NCI-H1105 treated with DMSO at 0.1 percent for 48 hours (cell line): ENCODE data around the gene SLC25A53.

Experiments used
- DNase-seq: peaks from one replicate; lab custom pipeline; 2025; lab: John Stamatoyannopoulos, UW

Gene SLC25A53, protein sequence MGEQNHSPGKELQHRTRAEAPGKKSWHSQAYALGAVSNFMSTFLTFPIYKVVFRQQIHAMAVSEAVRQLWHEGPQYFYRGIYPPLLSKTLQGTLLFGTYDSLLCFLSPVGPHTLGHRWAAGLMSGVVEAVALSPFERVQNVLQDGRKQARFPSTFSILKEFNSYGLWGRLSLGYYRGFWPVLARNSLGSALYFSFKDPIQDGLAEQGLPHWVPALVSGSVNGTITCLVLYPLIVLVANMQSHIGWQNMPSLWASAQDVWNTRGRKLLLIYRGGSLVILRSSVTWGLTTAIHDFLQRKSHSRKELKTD

GRCh38 chrX:104156630-104157529, at the start of gene SLC25A53:
Gene SLC25A53, minus strand, starts transcription at chrX:104157009. Its CDS starts 51,752 bp downstream, at chrX:104105257.
- peak; percentile 82 for DNase-seq

GRCh38 chrX:104205548-104205947, 48.7 kb upstream of the SLC25A53 start:
- DNase-seq, result no peak

DNA sequence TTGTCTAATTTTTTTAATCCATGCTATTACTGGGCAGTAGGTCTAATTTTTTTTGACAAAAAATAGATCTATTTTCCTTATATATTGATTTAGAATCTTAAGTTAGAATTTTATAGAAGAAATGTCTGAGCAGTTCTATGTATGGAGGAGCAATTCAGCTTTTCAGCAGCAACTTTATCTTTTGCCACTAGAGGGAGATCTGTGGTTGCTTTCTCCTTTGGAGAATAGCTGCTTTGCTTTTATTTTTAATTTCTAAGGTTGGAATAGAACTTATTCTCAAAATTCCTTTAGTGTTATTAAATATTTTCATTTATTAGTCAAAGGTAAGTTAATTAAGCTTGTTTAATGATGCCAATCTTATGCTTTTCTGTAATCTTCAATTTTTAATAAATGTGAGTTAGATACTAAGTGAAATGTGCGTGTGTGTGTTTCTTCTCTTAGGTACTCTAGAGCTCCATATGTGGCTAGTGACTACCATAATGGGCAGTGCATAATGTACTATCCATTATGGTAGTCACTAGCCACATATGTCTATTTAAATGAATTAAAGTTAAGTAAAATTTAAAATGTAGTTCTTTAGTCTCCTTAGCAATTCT, 38.8 kb upstream of the SLC25A53 start:
- DNase-seq, result peak; percentile 15

DNA sequence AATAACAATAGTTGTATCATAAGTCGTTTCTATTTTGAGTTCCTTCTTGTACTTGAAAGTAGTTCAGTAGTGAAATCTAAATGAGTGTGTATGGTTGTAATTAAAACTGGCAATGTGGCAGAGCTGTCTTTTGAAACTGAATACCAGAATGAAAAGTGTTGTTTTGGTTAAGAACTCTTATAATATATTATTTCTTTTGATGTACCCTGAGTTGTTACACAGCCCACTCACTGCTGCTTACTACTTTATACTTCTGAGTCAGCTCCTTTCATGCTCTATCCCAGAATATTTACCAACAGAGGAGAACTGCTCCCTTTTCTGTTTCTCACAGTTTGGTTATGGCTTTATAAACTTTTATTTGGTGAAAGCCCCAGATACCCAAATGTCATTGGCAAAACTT, 38.2 kb upstream of the SLC25A53 start:
- no peak for DNase-seq

DNA sequence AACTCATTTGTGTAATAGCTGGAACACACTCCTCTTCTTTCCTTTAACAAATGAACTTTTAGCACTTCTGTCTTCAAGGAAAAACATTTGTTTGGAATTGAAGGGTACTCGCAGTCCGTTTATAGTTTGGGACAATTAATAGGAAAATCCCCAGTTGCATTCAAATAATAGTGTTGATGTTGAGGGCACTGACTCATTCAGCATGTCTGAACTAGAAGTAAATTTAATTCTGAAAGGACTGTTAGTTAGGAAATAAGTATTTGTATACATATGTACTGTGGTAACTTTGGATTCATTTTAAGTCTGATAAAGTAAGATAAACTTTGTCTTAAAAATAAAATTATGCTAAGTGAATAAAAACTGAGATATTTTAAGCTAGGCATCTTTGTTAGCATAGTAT, 36.7 kb upstream of the SLC25A53 start:
- no peak for DNase-seq

GRCh38 chrX:104189837-104190236, 33.0 kb upstream of the SLC25A53 start:
- DNase-seq, result no peak

- no peak for DNase-seq
These were observed 31.1 kb upstream of the SLC25A53 start for GRCh38 chrX:104187931-104188330.

DNA sequence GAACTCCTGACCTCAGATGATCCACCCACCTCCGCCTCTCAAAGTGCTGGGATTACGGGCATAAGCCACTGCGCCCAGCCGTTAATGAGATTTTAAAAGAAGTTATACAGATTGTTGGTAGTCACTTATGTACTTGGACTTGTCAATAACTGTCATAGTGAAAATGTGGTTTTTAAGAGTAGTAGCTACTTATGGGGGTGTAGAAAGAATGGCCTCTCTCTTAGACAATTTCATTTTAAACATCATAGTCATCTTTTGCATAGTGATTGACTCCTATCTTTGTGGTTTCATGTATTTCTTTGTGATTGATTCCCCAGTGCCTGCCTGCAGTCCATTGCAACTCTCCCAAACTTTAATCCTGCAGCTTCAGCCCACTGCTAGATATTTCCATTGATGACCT, 26.9 kb upstream of the SLC25A53 start:
- no peak for DNase-seq

DNA sequence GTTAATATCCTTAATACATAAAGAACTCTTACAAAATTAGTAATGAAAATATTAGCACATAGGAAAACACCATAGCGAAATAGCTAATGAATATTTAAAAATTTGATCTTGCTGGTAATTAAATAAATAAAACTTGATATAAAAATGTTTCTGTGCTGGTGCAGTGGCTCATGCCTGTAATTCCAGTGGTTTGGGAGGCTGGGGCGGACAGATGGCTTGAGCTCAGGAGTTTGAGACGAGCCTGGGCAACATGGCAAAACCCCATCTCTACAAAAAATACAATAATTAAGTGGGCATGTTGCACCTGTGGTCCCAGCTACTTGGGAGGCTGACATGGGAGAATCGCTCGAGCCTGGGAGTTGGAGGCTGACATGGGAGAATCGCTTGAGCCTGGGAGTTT, 17.0 kb upstream of the SLC25A53 start:
- no peak for DNase-seq

DNA sequence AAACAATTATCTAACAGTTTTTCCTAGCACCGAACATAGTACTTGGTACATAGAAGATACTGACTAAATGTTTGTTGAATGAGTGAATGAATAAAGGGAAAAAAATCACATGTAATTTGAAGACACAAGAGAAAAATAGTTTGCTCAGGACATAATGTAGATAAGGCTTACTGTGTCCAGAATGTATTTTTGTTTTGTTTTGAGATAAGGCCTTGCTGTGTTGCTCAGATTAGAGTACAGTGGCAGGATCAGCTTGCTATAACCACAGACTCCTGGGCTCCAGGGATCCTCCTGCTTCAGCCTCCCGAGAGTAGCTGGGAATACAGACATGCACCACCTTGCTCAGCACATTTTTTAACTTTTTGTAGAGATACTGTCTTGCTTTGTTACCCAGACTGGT, 16.0 kb upstream of the SLC25A53 start:
- DNase-seq, result no peak

DNA sequence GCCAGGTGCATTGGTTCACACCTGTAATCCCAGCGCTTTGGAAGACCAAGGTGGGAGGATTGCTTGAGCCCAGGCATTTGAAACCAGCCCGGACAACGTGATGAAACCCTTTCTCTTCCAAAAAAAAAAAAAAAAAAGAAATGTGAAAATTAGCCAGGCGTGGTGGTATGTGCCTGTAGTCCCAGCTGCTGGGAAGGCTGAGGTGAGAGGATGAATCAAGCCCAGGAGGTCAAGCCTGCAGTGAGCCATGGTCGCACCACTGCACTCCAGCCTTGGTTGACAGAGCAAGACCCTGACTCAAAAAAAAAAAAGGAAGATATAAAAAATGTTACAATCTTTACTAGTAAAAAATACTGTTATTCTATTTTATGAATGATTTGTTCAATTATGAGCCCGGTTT, 15.3 kb upstream of the SLC25A53 start:
- DNase-seq, result no peak

DNA sequence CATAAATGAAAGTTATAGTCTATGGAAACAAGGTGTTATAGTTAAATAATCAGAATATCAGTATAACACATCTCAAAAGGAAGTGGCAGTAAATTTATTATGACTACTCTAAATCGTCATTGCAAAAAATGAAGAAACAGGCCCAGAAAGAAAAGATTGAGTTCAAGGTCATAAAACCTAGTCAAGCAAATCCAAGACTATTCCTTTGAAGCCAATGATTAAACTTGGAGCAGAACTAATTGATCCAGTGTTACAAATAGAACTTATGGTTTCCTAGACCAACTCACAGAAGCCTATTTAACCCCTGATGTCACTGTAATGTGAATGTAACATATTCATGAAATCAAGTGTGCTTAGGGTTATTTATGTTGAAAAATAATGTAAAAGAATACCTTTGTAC, 11.3 kb upstream of the SLC25A53 start:
- DNase-seq, result no peak

GRCh38 chrX:104166735-104167436, 10.1 kb upstream of the SLC25A53 start:
- no peak for DNase-seq

DNA sequence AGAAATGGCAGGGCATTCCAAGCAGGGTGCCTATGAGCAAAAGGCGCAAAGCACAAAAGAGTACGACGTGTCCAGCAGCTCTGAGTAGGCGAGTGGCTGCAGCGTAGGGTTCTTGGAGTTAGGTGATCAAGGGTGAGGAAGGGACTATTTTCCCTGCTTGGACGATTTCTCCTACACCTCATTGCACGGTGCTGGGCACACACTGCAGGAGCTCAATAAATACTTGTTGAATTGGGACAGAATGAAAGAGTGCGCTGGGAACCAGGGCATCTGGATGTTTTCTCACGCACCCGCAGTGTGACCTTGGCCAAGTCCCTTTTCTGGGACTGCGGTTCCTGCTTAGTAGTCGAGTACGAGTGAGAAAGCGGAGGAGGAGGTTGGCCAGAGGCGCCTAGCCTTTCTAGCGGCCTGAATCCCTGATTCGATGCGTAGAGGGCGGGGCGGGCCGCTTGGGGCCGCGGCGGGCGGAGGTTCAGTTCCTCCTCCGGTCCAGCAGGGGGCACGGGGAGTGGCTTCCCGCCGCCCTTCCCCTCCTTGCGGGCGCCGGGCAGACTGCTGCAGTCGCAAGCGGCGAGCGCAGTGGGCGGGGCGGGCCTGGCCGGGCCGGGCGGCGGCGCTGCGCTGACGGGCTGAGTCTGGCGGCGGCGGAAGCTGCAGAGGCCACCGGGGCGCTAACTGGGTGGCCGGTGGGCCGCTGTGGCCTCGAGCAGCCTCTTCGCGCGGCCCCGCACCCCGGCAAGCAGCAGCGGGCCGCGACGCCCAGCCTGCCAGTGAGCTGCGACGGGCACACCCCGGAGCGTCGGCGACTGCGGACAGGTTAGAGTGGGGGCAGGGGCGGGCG, 9.3 kb upstream of the SLC25A53 start, which contains the start of gene FAM199X:
Gene FAM199X, plus strand, starts transcription at position 560 of the 841 bp plus-strand sequence. CDS start 333 bp downstream, outside the sequence.
- DNase-seq, result peak; percentile 84

- DNase-seq, result no peak
These were observed 5.8 kb downstream of the SLC25A53 start for GRCh38 chrX:104151037-104151436.

GRCh38 chrX:104141087-104141760, 15.6 kb downstream of the SLC25A53 start:
- no peak for DNase-seq

- no peak for DNase-seq
These were observed 19.3 kb downstream of the SLC25A53 start for GRCh38 chrX:104137496-104137895.

GRCh38 chrX:104136241-104137019, 20.4 kb downstream of the SLC25A53 start:
- DNase-seq, result peak; percentile 67

GRCh38 chrX:104135677-104136076, 21.1 kb downstream of the SLC25A53 start:
- no peak for DNase-seq
